ENCODE measurements around the gene ANKRD12. TPM values are rescaled to one million over a fixed set of nuclear protein-coding genes. Genes with fewer than 3 reads are reported as not detected.

The ANKRD12 gene
- total and polyA plus RNA-seq, 9 donors: 12.7 to 68.8 (median 16.9) TPM

- no CpG with 5 or more reads among the region's 1 CpG for WGBS (ENCODE audit: insufficient coverage)
- H3K27ac ChIP-seq (ENCODE audit: low read length): no peak overlapping the region
- no peaks in the 10 kb centered on the region for H3K9me3 ChIP-seq (replicated peaks; ENCODE audit: control insufficient read depth, low read depth, low read length)
- peaks cover 31% of the 10 kb centered on the region for H3K36me3 ChIP-seq (ENCODE audit: control insufficient read depth, insufficient read depth, low read length)
- no peaks in the 10 kb centered on the region for H3K27me3 ChIP-seq (ENCODE audit: control insufficient read depth, insufficient read depth, low read length)
- no peaks in the 10 kb centered on the region for H3K4me1 ChIP-seq (ENCODE audit: control insufficient read depth, insufficient read depth, low read length)
- no peak overlapping the region for H3K4me3 ChIP-seq (ENCODE audit: low read length)
- DNase-seq: no peak
Observed at GRCh38 chr18:9124824-9125223, 11.8 kb upstream of the ANKRD12 start.

DNA sequence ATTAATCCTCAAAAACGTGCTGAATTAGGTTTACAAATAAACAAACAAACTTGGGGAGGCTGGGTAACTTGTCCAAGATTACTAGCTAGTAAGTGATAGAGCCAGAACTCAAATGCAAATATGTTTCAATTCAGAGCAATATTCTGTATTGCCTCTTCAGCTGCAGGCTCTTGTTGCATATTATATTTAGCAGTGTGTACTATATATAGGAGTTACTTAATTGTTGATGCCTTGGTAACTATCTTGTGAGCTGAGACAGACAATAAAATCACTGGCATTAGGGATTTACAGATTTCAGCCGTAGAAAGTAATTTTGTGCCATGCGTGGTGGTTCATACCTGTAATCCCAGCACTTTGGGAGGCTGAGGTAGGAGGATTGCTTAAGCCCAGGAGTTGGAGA is 10.2 kb upstream of the ANKRD12 start:
- Histone ChIP-seq H3K27ac (ENCODE audit: low read length) (peak overlapping the region; percentile 66), H3K4me3 (ENCODE audit: low read length) (no peak overlapping the region)

DNA sequence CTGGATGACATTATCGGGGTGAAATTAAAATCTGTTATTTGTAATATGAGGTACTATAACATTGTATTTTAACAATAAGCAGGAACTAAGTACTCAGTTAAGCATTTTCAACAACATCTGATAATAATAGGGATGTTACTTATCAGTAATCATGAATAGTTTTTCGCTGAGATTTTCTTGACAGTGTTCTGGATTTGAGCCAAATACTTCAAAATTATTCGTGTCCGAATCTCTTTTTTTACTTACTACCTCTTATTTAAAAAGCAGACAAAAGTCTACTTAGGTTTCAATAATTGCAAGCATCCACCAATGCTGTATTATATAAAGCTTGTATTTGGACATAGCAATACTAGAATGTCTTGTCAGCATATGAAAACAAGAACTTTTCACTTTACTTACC is 6.4 kb upstream of the ANKRD12 start:
- Histone ChIP-seq H3K4me3 (ENCODE audit: low read length) (no peak overlapping the region), H3K36me3 (ENCODE audit: control insufficient read depth, insufficient read depth, low read length) (peaks cover 33% of the 10 kb centered on the region), H3K9me3 (replicated peaks; ENCODE audit: control insufficient read depth, low read depth, low read length) (no peaks in the 10 kb centered on the region), H3K27me3 (ENCODE audit: control insufficient read depth, insufficient read depth, low read length) (no peaks in the 10 kb centered on the region), H3K4me1 (ENCODE audit: control insufficient read depth, insufficient read depth, low read length) (peaks cover 2% of the 10 kb centered on the region), H3K27ac (ENCODE audit: low read length) (no peak overlapping the region)
- no CpG with 5 or more reads among the region's 4 CpGs for WGBS (ENCODE audit: insufficient coverage)
- DNase-seq: no peak

More for the DNA sequence above, 10.2 kb upstream of the ANKRD12 start:
- WGBS (ENCODE audit: insufficient coverage): no CpG with 5 or more reads among the region's 3 CpGs
- H3K9me3 ChIP-seq (replicated peaks; ENCODE audit: control insufficient read depth, low read depth, low read length): no peaks in the 10 kb centered on the region
- peaks cover 26% of the 10 kb centered on the region for H3K36me3 ChIP-seq (ENCODE audit: control insufficient read depth, insufficient read depth, low read length)
- H3K27me3 ChIP-seq (ENCODE audit: control insufficient read depth, insufficient read depth, low read length): no peaks in the 10 kb centered on the region
- DNase-seq: no peak
- no peaks in the 10 kb centered on the region for H3K4me1 ChIP-seq (ENCODE audit: control insufficient read depth, insufficient read depth, low read length)

DNA sequence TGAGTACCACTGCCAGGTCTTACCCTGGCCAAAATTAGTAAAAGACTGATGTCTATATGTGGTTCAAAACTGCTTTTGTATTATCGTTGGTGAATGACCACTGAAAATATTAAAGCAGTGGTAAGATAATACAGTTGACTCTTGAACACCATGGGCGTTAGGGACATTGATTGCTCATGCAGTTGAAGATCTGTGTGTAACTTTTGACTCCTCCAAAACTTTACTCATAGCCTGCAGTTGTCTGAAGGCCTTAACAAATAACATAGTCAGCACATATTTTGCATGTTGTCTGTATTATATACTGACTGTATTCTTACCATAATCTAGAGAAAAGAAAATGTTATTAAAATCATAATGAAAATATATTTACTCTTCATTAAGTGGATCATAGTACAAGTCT is 5.8 kb upstream of the ANKRD12 start:
- no peak for DNase-seq
- Histone ChIP-seq H3K27ac (ENCODE audit: low read length) (no peak overlapping the region), H3K27me3 (ENCODE audit: control insufficient read depth, insufficient read depth, low read length) (no peaks in the 10 kb centered on the region), H3K4me1 (ENCODE audit: control insufficient read depth, insufficient read depth, low read length) (peaks cover 6% of the 10 kb centered on the region), H3K9me3 (replicated peaks; ENCODE audit: control insufficient read depth, low read depth, low read length) (no peaks in the 10 kb centered on the region), H3K4me3 (ENCODE audit: low read length) (no peak overlapping the region), H3K36me3 (ENCODE audit: control insufficient read depth, insufficient read depth, low read length) (peaks cover 33% of the 10 kb centered on the region)
- no CpG with 5 or more reads among the region's 2 CpGs for WGBS (ENCODE audit: insufficient coverage)

GRCh38 chr18:9132628-9133027 is 4.0 kb upstream of the ANKRD12 start:
- 92% methylated on average over 4 of the region's 4 CpGs for WGBS (ENCODE audit: insufficient coverage)
- Histone ChIP-seq H3K4me3 (ENCODE audit: low read length) (no peak overlapping the region), H3K27ac (ENCODE audit: low read length) (no peak overlapping the region), H3K9me3 (replicated peaks; ENCODE audit: control insufficient read depth, low read depth, low read length) (no peaks in the 10 kb centered on the region), H3K27me3 (ENCODE audit: control insufficient read depth, insufficient read depth, low read length) (no peaks in the 10 kb centered on the region), H3K36me3 (ENCODE audit: control insufficient read depth, insufficient read depth, low read length) (peaks cover 23% of the 10 kb centered on the region), H3K4me1 (ENCODE audit: control insufficient read depth, insufficient read depth, low read length) (peaks cover 8% of the 10 kb centered on the region)
- no peak for DNase-seq

GRCh38 chr18:9133225-9133624 is 3.4 kb upstream of the ANKRD12 start:
- H3K4me1 ChIP-seq (ENCODE audit: control insufficient read depth, insufficient read depth, low read length): peaks cover 12% of the 10 kb centered on the region

DNA sequence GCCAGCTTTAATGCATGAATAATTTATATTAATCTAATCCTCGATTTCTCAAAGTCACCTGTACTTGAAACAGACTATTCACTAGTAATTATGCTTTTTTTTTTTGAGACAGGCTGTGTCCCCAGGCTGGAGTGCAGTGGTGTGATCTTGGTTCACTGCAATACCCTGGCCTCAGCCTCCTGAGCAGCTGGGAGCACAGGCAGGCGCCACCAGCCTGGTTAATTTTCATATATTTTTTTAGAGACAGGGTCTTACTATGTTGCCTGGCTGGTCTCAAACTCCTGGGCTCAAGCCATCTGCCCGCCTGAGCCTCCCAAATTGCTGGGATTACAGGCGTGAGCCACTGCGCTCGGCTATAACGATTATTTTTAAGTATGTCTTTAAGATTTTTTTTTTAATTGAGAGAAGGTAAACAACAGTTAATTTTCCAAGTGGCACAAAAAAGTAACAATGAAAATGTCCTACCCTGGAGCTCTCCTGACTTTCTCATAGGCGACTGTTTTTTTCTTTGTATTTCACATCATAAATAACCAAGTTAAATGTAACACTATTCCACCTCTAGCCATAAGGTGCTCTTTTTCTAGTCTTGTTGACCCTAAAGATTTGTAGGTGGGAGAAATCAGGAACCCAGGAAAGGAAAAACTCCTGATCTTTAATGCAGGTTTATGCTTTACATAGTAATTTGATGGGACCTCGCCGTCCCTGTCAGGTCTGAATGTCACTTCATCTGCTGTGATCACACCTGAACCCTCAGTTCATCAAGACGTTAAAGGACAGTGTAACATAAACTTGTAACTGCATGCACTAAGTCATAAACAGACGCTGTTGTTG is 1.3 kb upstream of the ANKRD12 start:
- 19% methylated on average over 4 of the region's 12 CpGs for WGBS (ENCODE audit: insufficient coverage)
- Histone ChIP-seq H3K4me1 (ENCODE audit: control insufficient read depth, insufficient read depth, low read length) (peaks cover 14% of the 10 kb centered on the region), H3K36me3 (ENCODE audit: control insufficient read depth, insufficient read depth, low read length) (peaks cover 14% of the 10 kb centered on the region)

More at GRCh38 chr18:9133225-9133624, 3.4 kb upstream of the ANKRD12 start:
- H3K36me3 ChIP-seq (ENCODE audit: control insufficient read depth, insufficient read depth, low read length): peaks cover 22% of the 10 kb centered on the region
- no peak overlapping the region for H3K27ac ChIP-seq (ENCODE audit: low read length)
- H3K9me3 ChIP-seq (replicated peaks; ENCODE audit: control insufficient read depth, low read depth, low read length): no peaks in the 10 kb centered on the region
- WGBS (ENCODE audit: insufficient coverage): no CpG with 5 or more reads among the region's 2 CpGs
- H3K27me3 ChIP-seq (ENCODE audit: control insufficient read depth, insufficient read depth, low read length): no peaks in the 10 kb centered on the region
- DNase-seq: no peak
- H3K4me3 ChIP-seq (ENCODE audit: low read length): no peak overlapping the region

DNA sequence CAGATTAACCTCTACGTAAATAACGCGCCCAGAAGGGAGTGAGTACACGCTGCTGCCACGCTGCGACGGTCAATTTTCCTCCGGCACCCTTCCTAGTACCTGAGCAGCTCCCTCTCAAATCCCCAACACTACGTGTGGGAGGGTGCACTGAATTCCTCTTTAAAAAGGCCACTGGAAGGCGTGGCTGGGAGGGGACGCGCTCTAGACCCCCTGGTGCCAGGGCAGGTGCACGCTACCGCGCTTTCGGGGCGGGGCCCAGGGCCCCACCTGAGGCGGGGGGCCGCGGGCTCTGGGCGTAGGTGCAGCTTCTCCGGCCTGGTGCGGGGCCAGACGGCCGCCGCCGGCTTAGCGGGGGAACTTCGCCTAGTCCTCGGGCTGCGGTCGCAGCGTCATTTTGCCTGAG is 668 bp upstream of the ANKRD12 start:
- under 1% methylated on average over 32 of the region's 33 CpGs for WGBS (ENCODE audit: insufficient coverage)
- peaks cover 14% of the 10 kb centered on the region for H3K4me1 ChIP-seq (ENCODE audit: control insufficient read depth, insufficient read depth, low read length)
- H3K9me3 ChIP-seq (replicated peaks; ENCODE audit: control insufficient read depth, low read depth, low read length): no peaks in the 10 kb centered on the region
- H3K27me3 ChIP-seq (ENCODE audit: control insufficient read depth, insufficient read depth, low read length): no peaks in the 10 kb centered on the region
- peak overlapping the region; percentile 90 for H3K4me3 ChIP-seq (ENCODE audit: low read length)
- peaks cover 14% of the 10 kb centered on the region for H3K36me3 ChIP-seq (ENCODE audit: control insufficient read depth, insufficient read depth, low read length)
- no peak for DNase-seq
- H3K27ac ChIP-seq (ENCODE audit: low read length): peak overlapping the region; percentile 95

More for the DNA sequence above, 1.3 kb upstream of the ANKRD12 start:
- H3K4me3 ChIP-seq (ENCODE audit: low read length): peak overlapping the region; percentile 90
- DNase-seq: no peak
- H3K27ac ChIP-seq (ENCODE audit: low read length): peak overlapping the region; percentile 95
- H3K9me3 ChIP-seq (replicated peaks; ENCODE audit: control insufficient read depth, low read depth, low read length): no peaks in the 10 kb centered on the region
- no peaks in the 10 kb centered on the region for H3K27me3 ChIP-seq (ENCODE audit: control insufficient read depth, insufficient read depth, low read length)

GRCh38 chr18:9137168-9138066 is 836 bp downstream of the ANKRD12 start:
- peaks cover 14% of the 10 kb centered on the region for H3K4me1 ChIP-seq (ENCODE audit: control insufficient read depth, insufficient read depth, low read length)
- under 1% methylated on average over 90 of the region's 95 CpGs for WGBS (ENCODE audit: insufficient coverage)
- no peaks in the 10 kb centered on the region for H3K9me3 ChIP-seq (replicated peaks; ENCODE audit: control insufficient read depth, low read depth, low read length)
- peak; percentile 89 for DNase-seq
- H3K27ac ChIP-seq (ENCODE audit: low read length): peak overlapping the region; percentile 96
- no peaks in the 10 kb centered on the region for H3K27me3 ChIP-seq (ENCODE audit: control insufficient read depth, insufficient read depth, low read length)
- H3K36me3 ChIP-seq (ENCODE audit: control insufficient read depth, insufficient read depth, low read length): peaks cover 13% of the 10 kb centered on the region
- peak overlapping the region; percentile 60 for H3K4me3 ChIP-seq (ENCODE audit: low read length)

Measured in muscle of leg (tissue), 11 donors.